Fibroblast of lung (primary cell): Measurements from ENCODE around the gene CDH19. TPM values are rescaled to one million over a fixed set of nuclear protein-coding genes. Genes with fewer than 3 reads are reported as not detected.

ENCODE experiments used
- DNase-seq, 2 donors: peaks; one replicate each; pipeline versions ENCODE4 v3.0.0 to v3.0.0-alpha.2; 2010; ENCODE audit warnings: low read depth in 2 of 2
- H2AFZ ChIP-seq: 2 replicates; pipeline ENCODE4 v1.5.1; 2012; ENCODE audit warnings: low read length, control low read depth, inconsistent platforms
- H3K27ac ChIP-seq: 2 replicates; pipeline ENCODE4 v1.5.1; 2011; ENCODE audit warnings: low read length, control low read depth; ENCODE audit not compliant: insufficient read depth
- H3K27me3 ChIP-seq: 2 replicates; pipeline ENCODE4 v1.5.1; 2011; ENCODE audit warnings: mild to moderate bottlenecking, low read length; ENCODE audit not compliant: control insufficient read depth, insufficient read depth
- H3K36me3 ChIP-seq: 2 replicates; pipeline ENCODE4 v1.5.1; 2011; ENCODE audit warnings: low read length; ENCODE audit not compliant: control insufficient read depth, insufficient read depth
- H3K4me1 ChIP-seq: 2 replicates; pipeline ENCODE4 v1.5.1; 2011; ENCODE audit warnings: low read length; ENCODE audit not compliant: control insufficient read depth, insufficient read depth; ENCODE audit errors: extremely low read depth
- H3K4me2 ChIP-seq: 2 replicates; pipeline ENCODE4 v1.5.1; 2011; ENCODE audit warnings: low read length, control low read depth; ENCODE audit not compliant: insufficient read depth; ENCODE audit errors: extremely low read depth
- H3K4me3 ChIP-seq, 4 experiments: fragments of 200-600 bp in 1 of 4; sonication (generic) in 1 of 4; replicated peaks in 1 of 4; 2 replicates each; pipeline ENCODE4 v1.5.1; 2011 to 2016; ENCODE audit warnings: low read length in 4 of 4, low read depth in 3 of 4, mild to moderate bottlenecking in 3 of 4, control low read depth in 2 of 4, inconsistent platforms in 1 of 4, mixed read lengths in 1 of 4; ENCODE audit not compliant: insufficient read depth in 1 of 4; ENCODE audit errors: control extremely low read depth in 1 of 4
- H3K79me2 ChIP-seq: 2 replicates; pipeline ENCODE4 v1.5.1; 2012; ENCODE audit warnings: mild to moderate bottlenecking, low read length, inconsistent platforms; ENCODE audit not compliant: control insufficient read depth, insufficient read depth
- H3K9ac ChIP-seq: 2 replicates; pipeline ENCODE4 v1.5.1; 2011; ENCODE audit warnings: mild to moderate bottlenecking, low read length, control low read depth; ENCODE audit not compliant: insufficient read depth
- H3K9me3 ChIP-seq: 2 replicates; pipeline ENCODE4 v1.5.1; 2012; ENCODE audit warnings: low read depth, low read length; ENCODE audit not compliant: control insufficient read depth, insufficient read depth
- H4K20me1 ChIP-seq: 2 replicates; pipeline ENCODE4 v1.5.1; 2011; ENCODE audit warnings: low read length; ENCODE audit not compliant: control insufficient read depth, insufficient read depth; ENCODE audit errors: extremely low read depth
- CTCF ChIP-seq, 2 donors: IDR thresholded peaks in 1 of 2; conservative IDR thresholded peaks in 1 of 2; 1 replicate in 1 of 2; 2 replicates in 1 of 2; pipeline ENCODE4 v1.5.1; 2011 to 2012; ENCODE audit warnings: low read length in 2 of 2, control low read depth in 1 of 2, inconsistent platforms in 1 of 2, low read depth in 1 of 2, mild to moderate bottlenecking in 1 of 2
- EZH2 ChIP-seq: IDR thresholded peaks from 2 replicates; pipeline ENCODE4 v1.5.1; 2012; ENCODE audit warnings: low read length, control low read depth, mild to moderate bottlenecking; ENCODE audit errors: missing control alignments
- polyA plus RNA-seq, 2 donors: library from polyadenylated mRNA; depleted of rRNA in 1 of 2; stranded (reverse) in 1 of 2; unstranded in 1 of 2; fragments of >200 nt; gene quantifications; 2 replicates each; pipeline ENCODE4 v1.2.1, GENCODE V29; 2011 to 2012; ENCODE audit warnings: missing spikeins in 1 of 2
- total RNA-seq: library from RNA; depleted of rRNA; stranded (reverse); fragments of >200 nt; gene quantifications from 2 replicates; pipeline ENCODE4 v1.2.1, GENCODE V29; 2014

Gene CDH19
- total and polyA plus RNA-seq, 2 donors (not counting 1 experiment from before 2014, with no cell fraction given) = not detected

DNA sequence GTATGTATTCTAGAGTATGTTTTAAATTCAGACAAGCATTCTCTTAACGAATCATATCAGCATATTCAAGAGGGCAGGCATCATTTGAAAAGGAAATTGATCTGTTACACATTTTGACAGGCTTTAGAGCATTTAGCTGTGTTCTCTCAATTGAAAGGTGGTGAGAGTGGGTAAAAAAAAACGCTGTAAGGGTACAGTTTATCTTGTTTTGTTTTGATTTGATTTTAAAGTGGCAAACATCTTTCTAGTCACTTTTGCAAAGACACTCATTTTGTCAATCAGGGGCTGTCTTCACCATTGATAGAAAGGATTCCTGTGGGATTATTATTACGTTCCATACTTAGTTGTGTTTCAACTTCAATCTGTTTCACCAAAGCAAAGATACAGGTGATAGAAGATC is 2.2 kb downstream of the CDH19 start:
- H3K27ac ChIP-seq = no peak overlapping the region
- H3K79me2 ChIP-seq = no peaks in the 10 kb centered on the region
- no peaks in the 10 kb centered on the region for H3K4me1 ChIP-seq
- no peak overlapping the region for H2AFZ ChIP-seq
- H3K4me3 ChIP-seq = no peak overlapping the region
- no peaks in the 10 kb centered on the region for H3K9me3 ChIP-seq
- no peak overlapping the region for H3K9ac ChIP-seq
- TF ChIP-seq EZH2 (no peak), CTCF (conservative IDR thresholded peaks at IDR 0.05 in 1 of 2, IDR thresholded peaks at IDR 0.05 in 1 of 2; ENCODE audit: low read depth in 1 of 2, low read length in 2 of 2) (no peak)
- no peak overlapping the region for H3K4me2 ChIP-seq
- DNase-seq = no peak
- H3K27me3 ChIP-seq = no peaks in the 10 kb centered on the region
- H4K20me1 ChIP-seq = no peaks in the 10 kb centered on the region
- H3K36me3 ChIP-seq = no peaks in the 10 kb centered on the region

DNA sequence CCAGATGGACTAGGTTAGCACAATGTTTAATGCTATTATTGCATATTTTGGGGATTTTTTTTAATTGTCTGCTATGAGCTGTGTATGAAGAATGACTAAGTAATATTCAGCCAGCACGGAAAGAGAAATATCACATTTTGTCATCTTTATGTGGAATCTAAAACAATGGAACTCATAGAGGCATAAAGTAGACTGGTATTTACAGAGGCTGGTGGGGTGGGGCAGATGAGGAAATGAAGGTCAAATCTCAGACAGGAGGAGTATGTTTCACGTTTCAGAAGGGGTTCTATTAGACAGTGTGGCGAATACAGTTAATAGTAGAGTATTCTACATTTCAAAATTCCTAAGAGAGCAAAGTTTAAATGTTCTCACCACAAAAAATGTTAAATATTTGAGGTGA is 4.7 kb downstream of the CDH19 start:
- peak in 1 of 2 donors; percentile 10 for DNase-seq
- Histone ChIP-seq H3K36me3 (no peaks in the 10 kb centered on the region), H3K4me2 (no peak overlapping the region), H4K20me1 (no peaks in the 10 kb centered on the region), H3K27ac (no peak overlapping the region), H2AFZ (no peak overlapping the region), H3K4me3 (no peak overlapping the region), H3K9me3 (no peaks in the 10 kb centered on the region), H3K4me1 (no peaks in the 10 kb centered on the region), H3K79me2 (no peaks in the 10 kb centered on the region), H3K27me3 (no peaks in the 10 kb centered on the region), H3K9ac (no peak overlapping the region)
- TF ChIP-seq CTCF (conservative IDR thresholded peaks at IDR 0.05 in 1 of 2, IDR thresholded peaks at IDR 0.05 in 1 of 2; ENCODE audit: low read depth in 1 of 2, low read length in 2 of 2) (no peak), EZH2 (no peak)

- DNase-seq = no peak
These were observed 16.5 kb downstream of the CDH19 start for GRCh38 chr18:66587430-66587829.

More at GRCh38 chr18:66587430-66587829, 16.5 kb downstream of the CDH19 start:
- no peaks in the 10 kb centered on the region for H3K79me2 ChIP-seq
- no peaks in the 10 kb centered on the region for H4K20me1 ChIP-seq
- no peak overlapping the region for H3K4me2 ChIP-seq
- H3K36me3 ChIP-seq = no peaks in the 10 kb centered on the region
- H2AFZ ChIP-seq = no peak overlapping the region
- H3K27ac ChIP-seq = no peak overlapping the region
- TF ChIP-seq CTCF (conservative IDR thresholded peaks at IDR 0.05 in 1 of 2, IDR thresholded peaks at IDR 0.05 in 1 of 2; ENCODE audit: low read depth in 1 of 2, low read length in 2 of 2) (no peak), EZH2 (no peak)
- no peak overlapping the region for H3K9ac ChIP-seq
- no peaks in the 10 kb centered on the region for H3K4me1 ChIP-seq
- H3K9me3 ChIP-seq = no peaks in the 10 kb centered on the region
- no peak overlapping the region for H3K4me3 ChIP-seq
- no peaks in the 10 kb centered on the region for H3K27me3 ChIP-seq
